MV-4-11 (cell line): Measurements from ENCODE around the gene PIH1D1.

Experiments
- DNase-seq: peaks from one replicate; lab custom pipeline; 2025; lab: John Stamatoyannopoulos, UW

Gene PIH1D1

DNA sequence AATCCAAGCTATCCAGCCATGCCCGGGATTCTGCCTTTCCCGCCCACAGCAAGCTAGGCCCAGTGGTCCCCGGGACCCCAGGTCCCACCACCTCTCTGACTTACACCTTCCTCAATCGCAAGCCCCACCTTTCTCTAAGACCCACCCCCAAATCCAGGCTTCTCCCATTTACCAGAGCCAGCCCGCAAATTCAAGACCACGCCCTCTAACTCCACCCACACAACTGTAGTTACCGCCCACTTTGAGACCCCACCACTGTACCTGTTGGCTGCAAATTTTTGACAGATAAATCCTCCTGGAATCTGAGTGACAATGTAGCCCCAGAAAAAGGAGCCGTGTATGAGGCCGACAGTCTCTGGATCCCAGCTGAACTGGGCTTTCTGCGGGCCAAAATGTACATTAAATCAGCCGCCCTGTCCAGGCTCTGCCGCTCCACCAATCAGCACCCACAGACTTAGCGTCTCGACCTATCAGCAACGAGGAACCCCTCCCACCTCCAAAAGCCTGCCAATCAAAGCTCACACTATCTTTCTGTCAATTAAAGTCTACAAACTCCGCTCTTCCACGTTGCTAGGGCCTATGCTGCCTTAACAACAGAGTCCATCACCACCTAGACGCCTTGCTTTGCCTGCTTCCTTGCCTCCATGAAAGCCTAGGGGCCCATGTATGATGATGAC is 16.6 kb downstream of the PIH1D1 start:
- DNase-seq = no peak

DNA sequence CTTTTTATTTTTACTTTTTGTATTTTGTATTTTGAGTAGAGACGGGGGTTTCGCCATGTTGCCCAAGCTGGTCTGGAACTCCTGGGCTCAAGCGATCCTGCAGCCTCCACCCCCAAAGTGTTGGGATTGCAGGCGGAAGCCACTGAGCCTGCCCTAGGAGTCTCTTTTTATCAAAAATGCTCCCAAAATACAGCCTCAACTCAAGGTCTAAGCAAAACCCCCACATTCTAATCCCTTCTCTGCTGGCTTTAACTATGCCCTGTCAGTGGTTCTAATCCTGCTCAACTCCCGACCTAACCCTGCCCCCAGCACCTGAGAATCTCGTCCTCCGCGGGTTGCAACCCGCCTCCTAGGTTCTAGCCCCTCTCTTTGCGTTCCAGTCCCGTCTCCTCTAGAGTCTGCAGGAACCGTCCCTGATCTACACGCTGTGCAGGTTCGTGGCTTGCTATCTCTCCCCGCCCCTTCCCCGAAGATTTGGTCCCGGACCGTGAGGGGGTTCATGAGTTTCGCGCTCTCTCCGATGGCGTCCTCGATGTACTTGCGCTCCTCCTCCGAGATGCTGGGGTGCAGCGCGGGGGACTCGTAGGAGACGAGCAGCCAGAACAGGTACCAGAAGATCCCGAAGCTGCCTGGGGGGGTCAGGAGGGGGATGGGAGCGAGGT is 18.2 kb downstream of the PIH1D1 start:
- no peak for DNase-seq

DNA sequence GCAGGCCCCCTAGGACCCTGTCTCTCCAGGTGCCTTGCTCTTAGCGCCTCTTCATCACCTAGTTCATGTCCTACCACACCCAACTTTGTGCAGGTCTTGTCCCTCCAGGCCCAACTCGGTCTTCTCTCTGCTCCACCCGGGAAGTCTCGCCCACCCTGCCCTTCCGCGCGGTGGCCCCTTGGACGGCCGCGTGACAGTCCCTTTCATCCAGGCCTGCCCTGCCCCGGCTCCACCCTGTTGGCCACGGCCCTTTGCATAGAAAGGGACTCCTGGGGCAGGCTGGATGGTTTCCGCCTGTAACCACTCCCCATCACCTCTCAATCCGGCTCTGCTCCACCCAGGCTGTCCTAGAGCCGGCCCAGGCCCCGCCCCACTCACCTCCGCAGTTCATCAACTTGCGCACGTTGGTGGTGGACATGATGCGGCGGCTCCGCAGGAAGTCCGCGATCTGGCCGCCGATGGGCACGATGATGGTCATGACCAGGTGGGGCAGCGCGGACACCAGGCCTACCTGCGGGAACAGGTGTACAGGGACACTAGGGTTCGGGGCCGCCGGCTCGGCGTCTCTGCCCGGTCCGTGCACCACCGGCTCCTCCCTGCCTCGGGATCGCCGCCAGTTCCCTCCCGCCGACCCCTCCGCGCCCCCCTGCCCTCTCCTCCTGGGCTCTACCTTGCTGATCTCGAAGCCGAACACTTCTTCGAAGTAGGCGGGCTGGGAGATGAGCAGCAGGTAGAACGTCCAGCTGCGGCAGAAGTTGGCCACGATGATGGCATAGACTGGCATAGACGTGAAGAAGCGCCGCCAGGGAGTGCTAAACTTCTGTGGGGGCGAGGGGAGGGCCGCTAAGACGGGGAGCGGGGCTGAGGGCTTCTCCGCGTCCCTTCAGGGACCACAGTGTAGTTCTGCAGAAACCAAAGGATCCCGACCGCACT is 19.2 kb downstream of the PIH1D1 start:
- DNase-seq = no peak

- DNase-seq = peak; percentile 32
Measured at GRCh38 chr19:49431330-49431749, 20.3 kb downstream of the PIH1D1 start.

- DNase-seq = no peak
Measured at GRCh38 chr19:49430678-49431329, 20.8 kb downstream of the PIH1D1 start.

- no peak for DNase-seq
Measured at GRCh38 chr19:49430172-49430677, 21.4 kb downstream of the PIH1D1 start.

DNA sequence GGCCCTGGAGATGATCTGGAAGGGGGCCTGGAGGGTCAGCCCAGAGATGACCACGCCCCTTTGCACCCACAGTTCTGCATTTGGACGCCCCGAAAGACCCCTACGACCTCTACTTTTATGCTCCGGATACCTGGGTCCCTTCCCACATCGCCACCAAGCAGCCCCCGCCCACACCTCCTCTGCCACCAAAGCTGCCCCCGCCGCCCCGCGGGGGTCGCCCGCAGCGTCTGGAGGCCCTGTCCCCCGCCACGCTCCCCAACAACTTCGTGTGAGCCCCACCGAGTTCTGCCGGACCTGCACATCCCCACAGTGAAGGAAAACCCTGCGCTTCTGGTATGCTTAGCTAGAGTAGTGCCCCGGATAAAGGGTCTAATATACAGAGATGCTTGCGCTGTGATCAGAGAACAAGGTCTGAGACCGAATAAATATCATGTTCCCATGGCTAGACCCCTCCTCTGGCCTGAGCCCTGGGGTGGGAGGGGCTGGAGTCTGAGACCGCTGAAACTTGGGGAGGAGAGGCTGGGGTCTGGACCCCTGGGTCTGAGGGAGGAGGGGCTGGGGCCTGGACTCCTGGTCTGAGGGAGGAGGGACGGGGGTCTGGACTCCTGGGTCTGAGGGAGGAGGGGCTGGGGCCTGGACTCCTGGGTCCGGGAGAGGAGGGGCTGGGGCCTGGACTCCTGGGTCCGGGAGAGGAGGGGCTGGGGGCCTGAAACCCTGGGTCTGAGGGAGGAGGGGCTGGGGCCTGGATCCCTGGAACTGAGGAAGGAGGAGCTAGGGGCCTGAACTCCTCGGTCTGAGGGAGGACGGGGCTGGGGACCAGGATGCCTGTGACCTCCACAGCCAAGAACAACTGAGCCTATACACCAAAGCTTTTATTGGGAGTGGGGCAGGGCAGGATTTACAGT is 22.8 kb downstream of the PIH1D1 start:
- DNase-seq = no peak

DNA sequence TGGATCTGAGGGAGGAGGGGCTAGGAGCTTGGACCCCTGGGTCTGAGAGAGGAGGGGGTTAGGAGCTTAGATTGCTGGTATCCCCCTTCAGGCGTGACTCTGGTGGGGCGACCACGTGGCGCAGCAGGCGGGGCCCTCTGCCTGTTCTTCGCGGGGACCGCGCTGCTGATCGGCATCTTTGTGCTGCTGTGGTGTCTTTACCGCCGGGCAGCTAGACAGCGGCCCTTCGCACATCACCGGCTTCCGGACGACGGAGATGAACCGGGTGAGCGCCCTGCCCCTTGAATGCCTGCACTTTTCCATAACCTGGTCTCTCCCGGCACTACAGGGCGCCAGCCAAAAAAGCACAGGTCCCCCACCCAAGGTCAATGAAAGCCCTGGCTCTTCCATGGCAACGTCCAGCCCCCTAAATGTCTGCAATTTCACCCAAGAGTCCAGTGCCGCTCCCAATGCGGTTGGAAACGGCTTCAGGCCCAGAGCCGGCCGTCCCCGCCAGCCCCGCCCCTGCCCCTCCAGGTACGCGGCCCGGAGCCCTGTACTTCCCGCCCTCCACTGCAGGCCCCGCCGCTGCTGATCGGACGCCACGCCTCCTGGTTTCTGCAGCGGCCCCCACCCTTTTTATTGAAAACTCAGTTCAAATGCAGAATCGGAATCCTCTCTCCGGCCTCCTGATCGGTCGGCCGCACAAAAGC is 23.6 kb downstream of the PIH1D1 start:
- no peak for DNase-seq

DNA sequence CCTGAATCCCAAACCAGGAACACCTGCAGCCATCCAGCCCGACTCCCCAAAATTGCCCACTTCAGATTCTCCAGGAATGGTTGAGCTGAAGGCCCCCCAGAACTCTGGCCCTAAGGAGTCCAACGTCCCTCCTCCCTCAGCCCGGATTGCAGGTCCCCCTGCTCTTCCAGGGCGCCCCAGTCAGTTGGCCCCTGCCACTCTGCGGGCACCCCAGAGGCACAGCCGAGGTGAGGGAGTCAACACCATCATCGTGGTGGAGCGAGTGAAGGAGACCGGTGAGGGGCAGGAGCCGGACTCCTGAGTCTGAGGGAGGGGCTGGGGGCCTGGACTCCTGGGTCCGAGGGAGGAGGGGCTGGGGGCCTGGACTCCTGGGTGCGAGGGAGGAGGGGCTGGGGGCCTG is 24.3 kb downstream of the PIH1D1 start:
- no peak for DNase-seq

- DNase-seq = no peak
Measured at GRCh38 chr19:49425922-49426592, 25.6 kb downstream of the PIH1D1 start.

- DNase-seq = no peak
Measured at GRCh38 chr19:49425178-49425577, 26.4 kb downstream of the PIH1D1 start, which contains the start of gene GFY. TSS of gene GFY (plus strand) at chr19:49425388. CDS start at chr19:49426431, 1,043 bp downstream.

DNA sequence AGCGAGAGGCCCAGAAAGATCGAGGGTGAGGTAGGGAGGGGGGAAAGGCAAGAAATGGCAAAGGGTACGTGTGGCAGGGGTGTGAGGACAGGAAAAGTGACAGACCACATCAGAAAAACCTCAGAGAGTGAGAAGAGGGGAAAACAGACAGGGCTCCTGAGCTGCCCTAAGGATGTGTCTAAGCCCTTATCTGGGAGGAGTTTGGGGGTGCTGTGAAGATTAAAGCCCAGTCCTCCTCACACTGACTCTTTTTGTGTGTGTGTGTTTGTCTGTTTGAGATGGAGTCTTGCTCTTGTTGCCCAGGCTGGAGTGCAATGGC is 27.7 kb downstream of the PIH1D1 start:
- DNase-seq = no peak

GRCh38 chr19:49423071-49423984 is 28.3 kb downstream of the PIH1D1 start, which contains the start of gene PTH2:
TSS of gene PTH2 (minus strand) at chr19:49423441. CDS start at chr19:49423339, 102 bp downstream.
- DNase-seq = no peak

GRCh38 chr19:49422407-49423070 is 29.1 kb downstream of the PIH1D1 start:
- DNase-seq = no peak

DNA sequence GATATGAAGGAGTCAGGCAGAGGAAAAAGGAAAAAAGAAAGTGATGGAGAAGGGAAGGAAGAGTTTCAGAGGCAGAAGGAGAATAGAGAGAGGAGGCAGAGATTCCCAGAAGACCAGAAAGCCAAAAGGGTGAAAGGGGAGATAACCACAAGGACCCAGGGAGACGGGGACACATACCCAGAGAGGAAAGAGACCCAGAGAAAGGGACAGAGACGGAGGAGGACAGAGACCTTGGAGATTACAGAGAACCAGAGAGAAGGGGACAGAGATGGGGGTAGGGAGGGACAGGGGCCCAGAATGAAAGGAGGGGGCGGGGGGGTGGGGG is 29.8 kb downstream of the PIH1D1 start:
- DNase-seq = no peak

GRCh38 chr19:49421039-49421877 is 30.4 kb downstream of the PIH1D1 start:
- peak; percentile 59 for DNase-seq

GRCh38 chr19:49420227-49420626 is 31.4 kb downstream of the PIH1D1 start:
- DNase-seq = no peak
